ENCODE measurements around the gene KDM4C. TPM values are rescaled to one million over a fixed set of nuclear protein-coding genes. Genes with fewer than 3 reads are reported as not detected.

KDM4C gene
- total and polyA plus RNA-seq, 2 of the 4 experiments (the other 2 are of a cell fraction), result 11.8 to 23.8 TPM

DNA sequence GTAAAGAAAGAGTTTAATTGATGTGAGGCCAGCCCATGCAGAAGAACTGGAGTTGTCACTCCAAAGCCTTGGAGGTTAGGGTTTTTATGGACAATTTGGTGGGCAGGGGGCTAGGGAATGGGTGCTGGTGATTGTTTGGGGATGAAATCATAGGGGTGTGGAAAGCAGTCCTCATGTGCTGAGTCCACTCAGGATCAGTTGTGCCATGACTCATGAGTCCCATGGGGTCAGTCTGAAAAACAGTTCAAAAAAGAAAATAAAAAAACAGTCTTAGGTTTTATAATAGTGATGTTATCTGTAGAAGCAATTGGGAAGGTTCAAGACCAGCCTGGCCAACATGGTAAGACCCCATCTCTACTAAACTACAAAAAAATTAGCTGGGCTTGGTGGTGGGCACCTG is 162.3 kb downstream of the KDM4C start:
- in situ Hi-C loops (cut with MboI; ENCODE audit: low sequenced_read_pairs), result loop anchor here (10.0 kb wide), 1 partner anchor 65 kb away; no protein-coding TSS in a partner anchor

More for the DNA sequence above, 162.3 kb downstream of the KDM4C start:
- H3K79me1 ChIP-seq (ENCODE audit: low read depth in 1 of 2, low read length in 2 of 2), result no peaks in the 10 kb centered on the region; a peak in 1 of 4 replicates
- no peak overlapping the region for H4K5ac ChIP-seq (ENCODE audit: low read depth, low read length)
- ATAC-seq (ENCODE audit: low read depth) (no peak), DNase-seq (peak; percentile 16)
- no peak overlapping the region for H2AK9ac ChIP-seq (replicated peaks; ENCODE audit: low read depth, low read length, poor library complexity)
- peaks cover 3% of the 10 kb centered on the region; the same call in 1 of the 2 replicates for H3K9me1 ChIP-seq (ENCODE audit: insufficient read depth, low read length)
- no peak overlapping the region for H2BK5ac ChIP-seq (ENCODE audit: low read depth, low read length, poor library complexity, severe bottlenecking)
- H3K14ac ChIP-seq (replicated peaks; ENCODE audit: low read depth, low read length), result no peak overlapping the region
- H3K9ac ChIP-seq (ENCODE audit: low read depth, low read length), result no peak overlapping the region
- BruUV-seq (replicated peaks), result no TSS peak
- CTCF ChIA-PET, result no interaction called here
- no peak overlapping the region for H3K56ac ChIP-seq (ENCODE audit: extremely low read depth, insufficient read depth, low read length)
- H3K9me3 ChIP-seq (ENCODE audit: control insufficient read depth, insufficient read depth, low read length), result no peaks in the 10 kb centered on the region
- H3K27ac ChIP-seq (ENCODE audit: insufficient read depth, low read length), result no peak overlapping the region
- H4K8ac ChIP-seq (ENCODE audit: low read depth in 2 of 2, low read length in 2 of 2), result no peak overlapping the region
- H4K91ac ChIP-seq (ENCODE audit: insufficient read depth, low read depth, low read length), result no peak overlapping the region
- no peak overlapping the region for H2BK120ac ChIP-seq (ENCODE audit: low read depth, low read length)
- no peak overlapping the region for H3K4me3 ChIP-seq (ENCODE audit: insufficient read depth, low read depth, low read length)
- H3K27me3 ChIP-seq (ENCODE audit: control insufficient read depth, insufficient read depth, low read length), result no peaks in the 10 kb centered on the region
- no peak overlapping the region for H2AK5ac ChIP-seq (ENCODE audit: low read depth, low read length)
- no peak overlapping the region for H3K4me2 ChIP-seq (ENCODE audit: low read depth, low read length)
- dilution Hi-C loops (cut with HindIII; ENCODE audit: low sequenced_read_pairs, unreplicated experiment) (no loop called here), intact Hi-C loops (cut with micrococcal nuclease) (no loop called here)
- POLR2A ChIA-PET (ENCODE audit: unreplicated experiment), result no interaction called here
- H2AFZ ChIP-seq (replicated peaks; ENCODE audit: low read length, poor library complexity), result no peak overlapping the region
- H3K36me3 ChIP-seq (ENCODE audit: control insufficient read depth, insufficient read depth, low read length), result no peaks in the 10 kb centered on the region
- peaks cover 1% of the 10 kb centered on the region; the same call in 1 of the 2 replicates for H3K4me1 ChIP-seq (ENCODE audit: control insufficient read depth, insufficient read depth, low read length)
- no peak overlapping the region for H3K18ac ChIP-seq (ENCODE audit: low read depth, low read length)
- H4K20me1 ChIP-seq (ENCODE audit: insufficient read depth, low read length), result no peaks in the 10 kb centered on the region
- no peak overlapping the region for H3K4ac ChIP-seq (ENCODE audit: low read depth, low read length)
- TF ChIP-seq FOS (IDR thresholded peaks at IDR 0.05; ENCODE audit: low read depth, low read length) (no peak), ELK1 (IDR thresholded peaks at IDR 0.05; ENCODE audit: borderline replicate concordance, low read depth, low read length) (no peak), RCOR1 (IDR thresholded peaks at IDR 0.05; ENCODE audit: insufficient replicate concordance, low read length) (no peak), NFE2L2 (IDR thresholded peaks at IDR 0.05; ENCODE audit: low read depth, low read length) (no peak), RAD21 (IDR thresholded peaks at IDR 0.05; ENCODE audit: low read length) (no peak), CEBPB (IDR thresholded peaks at IDR 0.05; ENCODE audit: low read depth, low read length) (no peak), CHD1 (IDR thresholded peaks at IDR 0.05; ENCODE audit: low read depth, low read length) (no peak), RFX5 (IDR thresholded peaks at IDR 0.05; ENCODE audit: low read depth, low read length) (no peak)
- no peak overlapping the region for H2BK20ac ChIP-seq (ENCODE audit: low read depth, low read length)
- no peak overlapping the region for H2BK15ac ChIP-seq (ENCODE audit: low read depth, low read length)
- H3K23ac ChIP-seq (ENCODE audit: low read depth, low read length), result no peak overlapping the region; the same call in 1 of the 2 replicates
